ENCODE measurements around the gene ADAM10. TPM values are rescaled to one million over a fixed set of nuclear protein-coding genes. Genes with fewer than 3 reads are reported as not detected.

ADAM10 gene
- polyA plus RNA-seq, 10 donors: 71.7 to 109 (median 85.8) TPM

DNA sequence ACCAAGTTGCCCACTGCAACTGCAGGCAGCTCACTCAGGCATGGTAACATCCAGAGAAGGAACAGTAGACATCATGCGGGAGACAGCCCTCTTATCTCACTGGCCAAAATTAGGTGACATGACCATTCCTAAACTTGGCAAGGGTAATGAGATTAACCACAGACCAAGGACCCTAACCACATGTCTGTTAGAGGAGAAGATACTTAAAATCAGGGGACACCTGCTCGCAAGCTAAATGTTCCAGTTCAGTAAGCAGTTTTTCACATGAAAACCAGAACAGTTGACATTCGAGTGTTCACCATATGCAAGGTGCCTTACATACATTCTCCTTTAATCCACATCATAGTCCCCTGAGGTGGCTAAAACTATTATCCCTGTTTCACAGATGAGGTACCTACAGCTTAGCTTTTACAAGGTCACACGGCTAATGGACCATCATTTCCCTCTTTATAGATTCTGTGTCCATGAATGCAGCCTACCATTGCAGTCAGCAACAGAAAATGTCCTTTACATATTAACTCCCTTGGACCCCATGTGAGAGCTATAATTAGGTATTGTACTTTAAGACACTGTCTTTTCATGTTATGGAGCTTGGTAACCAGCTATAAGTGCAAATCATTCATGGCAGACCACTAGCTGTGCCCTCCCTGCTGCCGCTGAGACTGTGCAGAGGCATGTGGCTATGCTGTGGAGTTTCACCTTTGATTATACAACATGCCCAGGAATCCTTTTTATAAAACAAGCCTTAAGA, 163.6 kb downstream of the ADAM10 start:
- DNase-seq: no peak

DNA sequence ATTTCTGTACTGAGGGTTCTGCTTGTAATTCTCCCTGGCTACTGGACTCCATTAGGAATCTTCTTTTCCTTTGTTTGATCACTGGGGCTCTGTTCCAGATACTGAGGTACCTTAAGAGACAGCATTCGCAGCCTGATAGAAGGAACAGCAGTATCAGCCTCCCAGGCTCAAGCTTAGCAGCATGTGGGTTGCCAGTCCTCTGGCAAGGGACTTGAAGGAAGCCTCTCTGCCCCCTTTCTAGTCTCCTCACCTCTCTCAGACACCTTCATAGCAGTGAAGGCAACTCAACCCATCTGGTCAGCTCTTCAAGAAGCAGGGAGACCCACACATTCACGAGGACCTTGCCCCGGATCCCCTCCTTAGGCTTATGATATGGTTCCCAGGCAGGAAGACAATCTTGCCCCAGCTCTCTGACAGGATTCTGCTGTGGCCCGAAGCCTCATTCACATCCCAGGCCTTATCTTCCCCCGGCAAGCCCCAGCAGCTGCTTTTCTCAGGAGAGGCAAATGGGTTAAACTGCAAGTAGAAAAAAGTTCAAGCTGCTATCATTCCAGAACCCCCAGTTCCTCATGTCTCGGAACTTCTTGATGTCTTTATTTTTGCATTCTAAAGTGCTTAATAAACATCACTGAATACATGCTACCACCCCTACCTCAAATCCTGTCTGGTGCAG, 164.6 kb downstream of the ADAM10 start:
- no peak for DNase-seq

- peak in 2 of 3 donors; percentile 5 to 22 for DNase-seq
Observed at GRCh38 chr15:58583171-58583908, 166.2 kb downstream of the ADAM10 start.

- DNase-seq: no peak
Observed at GRCh38 chr15:58582160-58582559, 167.3 kb downstream of the ADAM10 start.

DNA sequence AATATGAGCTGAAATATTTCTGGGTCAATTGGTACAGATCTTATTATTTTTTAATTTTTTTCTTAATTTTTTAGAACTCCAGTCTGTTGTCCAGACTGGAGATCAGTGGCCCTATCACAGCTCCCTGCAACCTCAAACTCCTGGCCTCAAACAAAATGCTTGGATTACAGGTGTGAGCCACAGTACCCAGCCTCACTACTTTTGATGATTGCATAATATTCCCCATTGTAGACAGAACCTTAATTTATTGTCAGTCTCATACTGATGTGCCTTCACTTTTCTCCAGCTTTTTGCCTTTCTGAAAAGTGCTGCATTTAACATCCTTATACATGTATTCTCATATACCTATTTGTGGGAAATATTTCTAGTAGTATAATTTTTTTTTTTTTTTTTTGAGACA, 172.8 kb downstream of the ADAM10 start:
- DNase-seq: no peak

- DNase-seq: no peak
Observed at GRCh38 chr15:58575045-58575786, 174.3 kb downstream of the ADAM10 start.

DNA sequence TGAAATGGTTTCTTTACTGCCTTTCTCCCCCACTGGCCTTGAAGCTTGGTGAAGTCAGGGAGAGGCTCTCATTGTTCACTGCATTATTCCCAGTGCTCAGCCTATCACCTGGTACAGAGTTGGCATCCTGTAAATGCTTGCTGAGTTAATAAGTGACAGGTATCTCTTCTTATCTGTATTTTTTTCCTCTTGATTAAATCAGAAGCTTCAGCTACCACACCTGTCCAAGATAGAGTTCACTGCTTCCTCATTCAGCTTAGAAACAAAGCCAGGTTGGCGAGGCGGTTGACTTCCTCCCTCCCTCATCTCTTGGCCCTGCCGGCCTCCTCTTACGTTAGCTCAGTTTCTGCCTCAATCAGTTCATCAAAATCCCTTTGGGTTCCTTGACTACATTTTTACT, 174.9 kb downstream of the ADAM10 start:
- DNase-seq: no peak

DNA sequence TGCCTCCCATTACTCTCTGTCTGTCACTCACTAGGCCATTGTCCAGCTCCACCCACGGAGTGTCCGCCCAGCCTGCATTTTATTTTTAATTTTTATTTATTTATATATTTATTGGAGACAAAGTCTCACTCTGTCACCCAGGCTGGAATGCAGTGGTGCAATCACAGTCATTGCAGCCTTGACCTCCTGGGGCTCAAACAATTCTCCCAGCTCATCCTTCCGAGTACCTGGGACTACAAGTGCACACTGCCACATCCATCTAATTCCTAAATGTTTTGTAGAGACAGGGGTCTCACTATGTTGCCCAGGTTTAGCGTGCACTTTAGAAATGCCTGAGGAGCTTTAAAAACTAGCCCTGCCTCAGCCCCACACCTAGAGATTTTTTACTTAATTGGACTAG, 176.2 kb downstream of the ADAM10 start:
- no peak for DNase-seq

DNA sequence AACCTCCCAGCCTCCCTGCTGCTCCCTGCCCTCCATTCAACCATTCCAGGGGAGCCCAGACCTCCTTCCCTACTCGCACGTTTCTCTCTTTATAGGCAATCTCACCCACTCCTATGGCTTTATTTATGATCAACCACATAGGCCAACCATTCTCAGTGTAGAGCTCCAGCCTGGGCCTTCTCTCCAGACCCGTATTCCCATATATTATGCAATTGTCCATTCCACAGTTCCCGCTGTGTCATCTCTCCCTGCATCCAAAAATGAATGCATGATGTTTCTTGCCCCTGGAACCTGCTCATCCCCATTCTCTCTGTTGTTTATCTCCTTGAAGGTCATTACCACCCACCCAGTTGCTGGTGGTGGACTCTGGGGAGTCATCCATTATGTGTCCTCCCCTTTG, 177.0 kb downstream of the ADAM10 start:
- DNase-seq: no peak

- DNase-seq: no peak
Observed at GRCh38 chr15:58571491-58571890, 178.0 kb downstream of the ADAM10 start.

GRCh38 chr15:58569455-58569854, 180.1 kb downstream of the ADAM10 start:
- DNase-seq: no peak

GRCh38 chr15:58568157-58568571, 181.3 kb downstream of the ADAM10 start:
- DNase-seq: peak in 2 of 3 donors; percentile 44 to 53

- DNase-seq: no peak
Observed at GRCh38 chr15:58566029-58566428, 183.5 kb downstream of the ADAM10 start.

DNA sequence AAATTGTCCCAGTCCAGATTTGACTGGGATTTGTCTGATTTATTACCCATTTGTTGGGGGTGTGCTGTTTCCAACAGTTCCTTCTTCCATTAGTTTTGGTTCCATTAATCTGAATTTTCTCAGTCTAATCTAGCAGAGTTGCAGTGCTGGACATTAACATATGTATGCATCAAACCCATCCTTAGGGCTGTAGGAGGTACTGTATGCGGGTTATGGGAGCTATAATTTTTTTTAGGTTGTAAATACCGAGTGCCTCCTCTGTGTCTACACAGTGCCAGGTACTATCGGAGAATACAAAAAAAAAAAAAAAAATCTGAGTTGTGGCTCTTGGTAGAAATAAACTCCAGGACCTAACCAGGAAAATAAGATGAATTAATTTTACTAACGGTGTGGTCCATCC, 183.9 kb downstream of the ADAM10 start:
- DNase-seq: no peak

DNA sequence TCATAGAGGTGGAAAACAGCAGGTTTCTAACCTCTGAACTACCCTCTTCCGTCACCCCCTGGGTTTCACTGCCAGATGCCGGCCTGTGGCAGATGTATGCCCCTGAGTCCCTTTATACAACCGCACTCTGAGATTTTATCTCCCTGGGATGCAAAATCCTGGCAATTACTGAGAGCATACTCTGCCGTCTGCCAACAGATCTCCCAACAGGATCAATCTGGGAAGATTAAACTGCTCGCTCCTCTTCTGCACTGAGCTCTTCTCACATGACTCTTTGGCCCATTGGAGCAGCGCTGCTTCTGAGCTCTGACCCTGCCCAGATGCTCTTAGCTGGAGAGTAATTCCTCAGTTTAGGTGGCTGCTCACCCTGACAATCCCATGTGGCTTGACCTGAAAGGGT, 184.5 kb downstream of the ADAM10 start:
- peak in 2 of 3 donors; percentile 23 to 56 for DNase-seq

GRCh38 chr15:58562135-58562534, 187.4 kb downstream of the ADAM10 start:
- no peak for DNase-seq

- no peak for DNase-seq
Observed at GRCh38 chr15:58561321-58561720, 188.2 kb downstream of the ADAM10 start.

GRCh38 chr15:58559904-58560588, 189.5 kb downstream of the ADAM10 start:
- DNase-seq: no peak

- no peak for DNase-seq
Observed at GRCh38 chr15:58558777-58559176, 190.7 kb downstream of the ADAM10 start.

- DNase-seq: no peak
Observed at GRCh38 chr15:58556541-58556940, 193.0 kb downstream of the ADAM10 start.

DNA sequence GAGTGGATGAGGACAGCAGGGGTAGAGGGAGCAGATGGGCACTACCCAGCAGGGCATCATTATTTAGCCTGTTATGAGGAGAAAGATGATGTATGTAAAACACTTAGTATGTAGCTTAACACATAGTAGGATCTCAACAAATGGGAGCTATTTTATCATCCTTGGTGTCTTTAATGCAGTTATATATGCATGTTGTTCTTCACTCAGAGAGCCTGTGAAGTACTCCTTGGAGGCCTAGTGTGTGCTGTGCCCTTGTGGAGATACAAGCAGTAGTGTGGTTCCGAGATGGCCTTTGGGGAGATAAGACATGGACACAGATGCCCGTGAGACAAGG, 193.5 kb downstream of the ADAM10 start:
- no peak for DNase-seq
